ENCODE measurements around the gene SDK1. TPM values are rescaled to one million over a fixed set of nuclear protein-coding genes. Genes with fewer than 3 reads are reported as not detected.

Gene SDK1
- total and polyA plus RNA-seq, 2 of the 8 experiments (the other 6 are each of a cell fraction or from before 2014, with no cell fraction given) = 3.3 to 7.2 TPM

DNA sequence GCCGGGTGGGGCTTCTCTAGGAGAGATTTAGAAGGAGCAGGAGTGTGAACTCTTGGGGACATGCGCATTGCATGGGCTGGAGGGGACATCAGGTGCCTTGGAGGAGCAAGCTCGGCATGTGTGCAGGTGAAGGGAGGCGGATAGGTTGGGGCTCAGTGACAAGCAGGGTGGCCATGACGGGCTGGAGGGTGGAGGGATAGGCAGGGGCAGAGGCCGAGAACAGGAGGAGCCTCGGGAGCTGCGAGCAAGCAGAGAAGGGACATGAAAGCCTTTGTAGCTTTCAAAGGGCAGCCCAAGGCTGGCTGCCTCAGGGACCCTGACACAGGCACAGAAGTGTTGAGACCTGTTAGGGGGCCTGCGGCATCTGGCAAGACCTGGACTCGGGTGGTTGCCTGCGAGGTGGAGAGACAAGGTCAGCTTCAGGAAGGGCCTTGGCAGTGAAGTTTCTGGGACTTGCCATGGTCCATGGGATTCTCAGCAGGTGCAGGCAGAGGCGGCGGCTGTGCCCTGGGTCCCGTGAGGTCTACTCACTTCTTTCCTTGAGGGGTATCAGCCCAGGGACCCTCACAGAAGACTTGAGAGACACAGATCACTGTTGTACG is 664.8 kb downstream of the SDK1 start:
- no peaks in the 10 kb centered on the region for H3K9me3 ChIP-seq (ENCODE audit: insufficient read depth in 2 of 2, low read depth in 1 of 2, low read length in 1 of 2)
- H2BK12ac ChIP-seq (ENCODE audit: low read depth, low read length) = no peak overlapping the region
- no peaks in the 10 kb centered on the region for H3K79me1 ChIP-seq (ENCODE audit: low read depth, low read length)
- H3K27ac ChIP-seq (ENCODE audit: low read depth, low read length) = no peak overlapping the region
- 91% methylated on average over 14 of the region's 15 CpGs; no CpG with 5 or more reads in 1 of the 2 experiments for WGBS, 2 experiments (ENCODE audit: extremely low coverage in 1 of 2, insufficient coverage in 1 of 2, insufficient read length in 1 of 2, insufficient replicate concordance in 2 of 2, low coverage in 1 of 2, low lambda C conversion rate in 2 of 2, missing lambda C conversion rate in 1 of 2)
- no peak overlapping the region for H3K56ac ChIP-seq (replicated peaks; ENCODE audit: insufficient read length, low read depth, low read length)
- no peaks in the 10 kb centered on the region for H3K36me3 ChIP-seq (ENCODE audit: control insufficient read depth in 2 of 4, insufficient read depth in 4 of 4, low read length in 3 of 4)
- H4K5ac ChIP-seq (ENCODE audit: insufficient read length, low read depth, low read length) = no peak overlapping the region
- H3K79me2 ChIP-seq (ENCODE audit: control insufficient read depth in 1 of 2, insufficient read depth in 2 of 2, low read length in 2 of 2) = no peaks in the 10 kb centered on the region
- no peak overlapping the region for H3K4ac ChIP-seq (replicated peaks; ENCODE audit: insufficient read length, low read depth, low read length)
- no peak for DNase-seq (ENCODE audit: low read depth in 1 of 2, low spot score in 2 of 2)
- no peak overlapping the region for H2BK120ac ChIP-seq (replicated peaks; ENCODE audit: low read depth, low read length)
- no peak overlapping the region for H2BK15ac ChIP-seq (ENCODE audit: low read length)
- no peak overlapping the region for H4K8ac ChIP-seq (ENCODE audit: extremely low read depth, insufficient read depth, low read length)
- H2BK20ac ChIP-seq (ENCODE audit: low read length) = no peak overlapping the region
- no peaks in the 10 kb centered on the region for H3K27me3 ChIP-seq (replicated peaks in 1 of 4; ENCODE audit: control insufficient read depth in 3 of 4, extremely low read depth in 1 of 4, insufficient read depth in 3 of 4, low read length in 3 of 4)
- FAIRE-seq = no peak
- TF ChIP-seq NANOG (IDR thresholded peaks at IDR 0.05; ENCODE audit: insufficient read depth, low read depth, low read length, poor library complexity, severe bottlenecking) = no peak
- TF ChIP-seq KDM1A (IDR thresholded peaks at IDR 0.05; ENCODE audit: borderline replicate concordance, low read length) = no peak
- no peak for TF ChIP-seq NRF1 (IDR thresholded peaks at IDR 0.05; ENCODE audit: low read depth, low read length)
- TF ChIP-seq CREB1 (IDR thresholded peaks at IDR 0.05) = no peak
- CTCF ChIA-PET (ENCODE audit: partially characterized antibody) = interaction anchor here (1.0 kb wide), 1 partner anchor 26 kb away, joined by 3 read pairs; no protein-coding TSS in a partner anchor
- H2AK5ac ChIP-seq (ENCODE audit: low read depth, low read length) = no peak overlapping the region
- POLR2A ChIA-PET (ENCODE audit: partially characterized antibody) = no interaction called here
- H4K91ac ChIP-seq (replicated peaks; ENCODE audit: insufficient read length, low read length) = no peak overlapping the region
- no peak overlapping the region for H3K4me3 ChIP-seq (ENCODE audit: extremely low read depth in 1 of 4, insufficient read depth in 2 of 4, low read depth in 3 of 4, low read length in 4 of 4)
- no peak overlapping the region for H2BK5ac ChIP-seq (ENCODE audit: low read depth, low read length)
- no peaks in the 10 kb centered on the region; a peak in 1 of 7 replicates for H3K4me1 ChIP-seq (replicated peaks in 1 of 4; ENCODE audit: control insufficient read depth in 3 of 4, insufficient read depth in 4 of 4, low read length in 3 of 4)
- no peak overlapping the region for H3K4me2 ChIP-seq (ENCODE audit: insufficient read depth in 1 of 2, low read depth in 2 of 2, low read length in 2 of 2)
- H3K23ac ChIP-seq (ENCODE audit: insufficient read length) = no peak overlapping the region
- no peaks in the 10 kb centered on the region for H4K20me1 ChIP-seq (replicated peaks in 1 of 2; ENCODE audit: control insufficient read depth in 1 of 2, insufficient read depth in 2 of 2, low read length in 2 of 2)
- H3K23me2 ChIP-seq (ENCODE audit: low read depth, low read length) = no peaks in the 10 kb centered on the region
- no peak overlapping the region for H3K14ac ChIP-seq (ENCODE audit: insufficient read length)
- no peak overlapping the region for H2AFZ ChIP-seq (ENCODE audit: low read length)
- no peak overlapping the region for H3K9ac ChIP-seq (replicated peaks in 1 of 4; ENCODE audit: extremely low read depth in 1 of 4, low read depth in 3 of 4, low read length in 3 of 4)
- no peak overlapping the region for H3K18ac ChIP-seq (ENCODE audit: extremely low read depth, low read length)
